Smooth muscle cell (in vitro differentiated cells): ENCODE data around the gene CEP55. TPM values are rescaled to one million over a fixed set of nuclear protein-coding genes. Genes with fewer than 3 reads are reported as not detected.

Source experiments
- DNase-seq: peaks from one replicate; lab custom pipeline; 2025; ENCODE audit not compliant: unreplicated experiment; lab: John Stamatoyannopoulos, UW
- H2AFZ ChIP-seq: fragments of 200-600 bp; sonication (generic); 2 replicates; pipeline ENCODE4 v1.6.0; 2016; ENCODE audit warnings: antibody characterized with exemption, low read depth, mild to moderate bottlenecking
- H3F3A ChIP-seq: fragments of 200-600 bp; sonication (generic); 2 replicates; pipeline ENCODE4 v1.6.0; 2017; ENCODE audit warnings: antibody characterized with exemption, low read depth
- H3K27ac ChIP-seq: fragments of 200-600 bp; sonication (generic); 2 replicates; pipeline ENCODE4 v1.5.1; 2016; ENCODE audit warnings: low read depth, mild to moderate bottlenecking
- H3K27me3 ChIP-seq: fragments of 200-600 bp; sonication (generic); 2 replicates; pipeline ENCODE4 v1.6.1; 2016; ENCODE audit warnings: low read depth, mild to moderate bottlenecking
- H3K36me3 ChIP-seq: fragments of 200-600 bp; sonication (generic); 2 replicates; pipeline ENCODE4 v1.5.1; 2016; ENCODE audit warnings: low read depth
- H3K4me1 ChIP-seq: fragments of 200-600 bp; sonication (generic); 2 replicates; pipeline ENCODE4 v1.5.1; 2016; ENCODE audit warnings: low read depth
- H3K4me2 ChIP-seq: fragments of 200-600 bp; sonication (generic); 2 replicates; pipeline ENCODE4 v1.6.0; 2016; ENCODE audit warnings: mild to moderate bottlenecking
- H3K4me3 ChIP-seq: fragments of 200-600 bp; sonication (generic); 2 replicates; pipeline ENCODE4 v1.5.1; 2016; ENCODE audit warnings: mild to moderate bottlenecking
- H3K79me2 ChIP-seq: fragments of 200-600 bp; sonication (generic); 2 replicates; pipeline ENCODE4 v1.6.0; 2016; ENCODE audit warnings: low read depth, mild to moderate bottlenecking
- H3K9ac ChIP-seq: fragments of 200-600 bp; sonication (generic); 2 replicates; pipeline ENCODE4 v1.6.0; 2016; ENCODE audit warnings: low read depth
- H3K9me3 ChIP-seq: fragments of 200-600 bp; sonication (generic); replicated peaks from 2 replicates; pipeline ENCODE4 v1.5.1; 2016; ENCODE audit warnings: low read depth
- H4K20me1 ChIP-seq: fragments of 200-600 bp; sonication (generic); 2 replicates; pipeline ENCODE4 v1.6.0; 2016; ENCODE audit warnings: low read depth
- WGBS: methylation state at CpG from one replicate; pipeline ENCODE4 v1.1.7; 2016; ENCODE audit warnings: low lambda C conversion rate; 5-methylcytosine and 5-hydroxymethylcytosine counted together
- polyA plus RNA-seq: library from polyadenylated mRNA; unstranded; fragments of >200 nt; fragmentation: Nextera tagmentation; extraction: Ambion mirVana; gene quantifications from 2 replicates; pipeline ENCODE4 v1.2.1, GENCODE V29; 2016
- total RNA-seq: library from RNA; depleted of rRNA; stranded (reverse); fragments of >200 nt; gene quantifications from 2 replicates; pipeline ENCODE4 v1.2.3, GENCODE V29; 2014
- TF ChIP-seq, protein P1 (sequence below): fragments of 200-600 bp; sonication (generic); IDR thresholded peaks from 2 replicates; pipeline ENCODE4 v1.5.1; 2017; ENCODE audit warnings: borderline replicate concordance, mild to moderate bottlenecking, antibody characterized with exemption; ENCODE audit not compliant: insufficient read depth, poor library complexity, severe bottlenecking

The CEP55 gene
- total and polyA plus RNA-seq, 2 experiments from 2014 or later, result 6.8 to 9.3 TPM

DNA sequence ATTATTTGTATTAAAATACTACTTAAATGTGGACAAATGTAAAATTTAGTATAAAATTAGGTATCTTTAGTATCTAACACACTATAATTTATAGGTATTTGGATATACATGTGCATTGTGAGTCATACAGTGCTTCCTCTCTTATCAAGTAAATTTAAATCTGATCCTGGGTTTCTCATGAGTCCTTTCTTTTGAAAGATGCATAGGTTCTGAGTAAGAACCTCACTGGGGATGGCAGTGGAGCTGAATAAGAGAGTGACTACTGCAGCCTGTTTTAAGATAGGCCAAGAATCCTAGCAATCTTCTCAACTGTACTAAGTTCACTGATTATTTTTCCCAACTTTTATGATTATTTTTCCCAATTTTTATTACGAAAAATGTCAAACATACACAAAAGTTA is 16.2 kb downstream of the CEP55 start:
- Histone ChIP-seq H3K9me3 (no peaks in the 10 kb centered on the region), H2AFZ (no peak overlapping the region), H3K4me3 (no peak overlapping the region), H3K27ac (no peak overlapping the region), H3F3A (no peaks in the 10 kb centered on the region), H3K4me2 (no peak overlapping the region), H3K79me2 (no peaks in the 10 kb centered on the region), H4K20me1 (no peaks in the 10 kb centered on the region), H3K4me1 (no peaks in the 10 kb centered on the region), H3K36me3 (no peaks in the 10 kb centered on the region), H3K9ac (no peak overlapping the region), H3K27me3 (no peaks in the 10 kb centered on the region)
- 94% methylated on average over 1 of the region's 1 CpG for WGBS
- TF ChIP-seq, protein P1, sequence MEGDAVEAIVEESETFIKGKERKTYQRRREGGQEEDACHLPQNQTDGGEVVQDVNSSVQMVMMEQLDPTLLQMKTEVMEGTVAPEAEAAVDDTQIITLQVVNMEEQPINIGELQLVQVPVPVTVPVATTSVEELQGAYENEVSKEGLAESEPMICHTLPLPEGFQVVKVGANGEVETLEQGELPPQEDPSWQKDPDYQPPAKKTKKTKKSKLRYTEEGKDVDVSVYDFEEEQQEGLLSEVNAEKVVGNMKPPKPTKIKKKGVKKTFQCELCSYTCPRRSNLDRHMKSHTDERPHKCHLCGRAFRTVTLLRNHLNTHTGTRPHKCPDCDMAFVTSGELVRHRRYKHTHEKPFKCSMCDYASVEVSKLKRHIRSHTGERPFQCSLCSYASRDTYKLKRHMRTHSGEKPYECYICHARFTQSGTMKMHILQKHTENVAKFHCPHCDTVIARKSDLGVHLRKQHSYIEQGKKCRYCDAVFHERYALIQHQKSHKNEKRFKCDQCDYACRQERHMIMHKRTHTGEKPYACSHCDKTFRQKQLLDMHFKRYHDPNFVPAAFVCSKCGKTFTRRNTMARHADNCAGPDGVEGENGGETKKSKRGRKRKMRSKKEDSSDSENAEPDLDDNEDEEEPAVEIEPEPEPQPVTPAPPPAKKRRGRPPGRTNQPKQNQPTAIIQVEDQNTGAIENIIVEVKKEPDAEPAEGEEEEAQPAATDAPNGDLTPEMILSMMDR, result no peak
- no peak for DNase-seq

DNA sequence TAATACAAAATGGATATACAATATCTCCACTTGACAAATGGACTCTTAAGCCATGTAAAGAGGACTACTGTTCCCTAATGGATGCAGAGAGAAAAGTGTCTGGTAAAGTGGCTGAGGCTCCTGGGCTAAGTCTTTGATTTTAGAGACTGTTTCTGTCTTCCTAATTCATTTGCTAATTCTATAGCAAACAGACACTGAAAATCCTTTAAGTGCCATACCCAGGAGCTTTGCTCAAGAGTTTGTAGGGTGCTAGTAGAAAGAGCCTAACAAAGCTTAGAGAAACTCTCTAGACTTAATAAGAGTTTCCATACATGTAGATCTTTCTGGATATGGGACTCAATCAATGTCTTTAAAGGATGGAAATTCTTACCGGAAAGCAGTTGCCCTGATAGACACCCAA is 16.7 kb downstream of the CEP55 start:
- Histone ChIP-seq H3K4me1 (no peaks in the 10 kb centered on the region), H3K79me2 (no peaks in the 10 kb centered on the region), H3K27me3 (no peaks in the 10 kb centered on the region), H3K9ac (no peak overlapping the region), H3F3A (no peaks in the 10 kb centered on the region), H3K36me3 (no peaks in the 10 kb centered on the region), H3K4me2 (no peak overlapping the region), H2AFZ (no peak overlapping the region), H3K4me3 (no peak overlapping the region), H3K9me3 (no peaks in the 10 kb centered on the region), H3K27ac (no peak overlapping the region), H4K20me1 (no peaks in the 10 kb centered on the region)
- TF ChIP-seq, protein P1, result no peak
- DNase-seq, result no peak
- 29% methylated on average over 1 of the region's 1 CpG for whole genome bisulfite sequencing

DNA sequence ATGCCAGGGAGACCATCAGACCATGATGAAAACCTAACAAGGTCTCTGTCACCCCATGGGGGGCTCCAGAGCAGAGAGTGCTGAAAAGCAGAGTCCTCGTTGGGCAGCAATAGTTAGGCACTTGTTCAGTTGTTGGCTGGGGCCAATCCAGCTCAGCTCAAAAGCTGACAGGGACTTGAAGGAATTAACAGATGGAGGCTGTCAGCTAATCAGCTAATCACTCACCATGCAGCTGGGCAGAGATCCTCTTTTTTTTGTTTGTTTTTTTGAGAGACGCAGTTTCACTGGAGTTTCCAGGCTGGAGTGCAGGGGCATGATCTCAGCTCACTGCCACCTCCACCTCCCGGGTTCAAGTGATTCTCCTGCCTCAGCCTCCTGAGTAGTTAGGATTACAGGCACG is 18.1 kb downstream of the CEP55 start:
- H4K20me1 ChIP-seq, result no peaks in the 10 kb centered on the region
- no peak overlapping the region for H3K4me3 ChIP-seq
- no peaks in the 10 kb centered on the region for H3K9me3 ChIP-seq
- no peaks in the 10 kb centered on the region for H3K4me1 ChIP-seq
- H3K79me2 ChIP-seq, result no peaks in the 10 kb centered on the region
- TF ChIP-seq, protein P1, result no peak
- no peaks in the 10 kb centered on the region for H3F3A ChIP-seq
- no peak overlapping the region for H2AFZ ChIP-seq
- DNase-seq, result no peak
- WGBS, result 85% methylated on average over 4 of the region's 4 CpGs
- no peak overlapping the region for H3K4me2 ChIP-seq
- H3K9ac ChIP-seq, result no peak overlapping the region
- H3K27ac ChIP-seq, result no peak overlapping the region
- H3K36me3 ChIP-seq, result no peaks in the 10 kb centered on the region
- H3K27me3 ChIP-seq, result no peaks in the 10 kb centered on the region

DNA sequence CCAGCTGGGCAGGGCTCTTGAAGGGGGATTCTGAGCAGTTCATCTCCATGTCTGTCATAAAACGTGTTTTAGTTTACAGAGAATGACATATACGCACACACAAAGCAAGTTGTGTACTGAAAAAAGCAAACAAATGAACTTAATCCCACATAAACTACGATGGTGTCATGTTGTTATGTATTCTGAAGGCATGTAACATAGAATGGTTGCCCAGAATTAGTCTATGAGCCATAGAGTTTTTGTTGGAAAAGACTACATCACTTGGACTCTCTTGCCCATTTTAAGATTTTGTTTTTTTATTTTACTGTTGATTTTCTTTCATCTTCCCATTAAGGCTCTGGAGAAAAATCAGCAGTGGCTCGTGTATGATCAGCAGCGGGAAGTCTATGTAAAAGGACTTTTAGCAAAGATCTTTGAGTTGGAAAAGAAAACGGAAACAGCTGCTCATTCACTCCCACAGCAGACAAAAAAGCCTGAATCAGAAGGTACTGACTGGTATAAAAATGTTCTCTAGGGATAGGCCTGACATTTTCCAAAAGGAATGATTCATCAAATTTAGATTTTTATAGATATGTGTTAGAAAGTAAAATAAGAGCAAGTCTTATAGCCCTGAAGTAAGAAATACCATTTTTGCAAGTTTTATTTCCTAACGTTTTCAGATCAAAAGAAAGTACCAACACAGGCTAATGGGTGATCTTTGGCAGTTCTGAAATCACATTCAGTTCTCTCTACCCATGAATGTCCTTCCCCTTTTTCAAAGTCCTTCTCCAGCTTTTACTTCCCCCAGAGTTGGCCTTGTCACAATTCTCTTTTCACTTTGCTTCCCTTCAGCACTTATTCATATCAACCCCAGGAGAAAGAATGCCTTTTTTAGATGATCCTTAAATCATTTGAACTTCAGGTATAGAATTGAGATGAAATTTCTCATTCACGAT is 18.9 kb downstream of the CEP55 start:
- Histone ChIP-seq H3K4me3 (no peak overlapping the region), H3K27me3 (no peaks in the 10 kb centered on the region), H3K9me3 (no peaks in the 10 kb centered on the region), H3K36me3 (no peaks in the 10 kb centered on the region), H4K20me1 (no peaks in the 10 kb centered on the region), H3K79me2 (no peaks in the 10 kb centered on the region), H3K4me2 (no peak overlapping the region), H2AFZ (no peak overlapping the region), H3K4me1 (no peaks in the 10 kb centered on the region), H3F3A (no peaks in the 10 kb centered on the region), H3K27ac (no peak overlapping the region), H3K9ac (no peak overlapping the region)
- 83% methylated on average over 8 of the region's 8 CpGs for WGBS
- TF ChIP-seq, protein P1, result no peak
- DNase-seq, result no peak
